RWPE2 (cell line): Measurements from ENCODE around the gene SNX6.

Source experiments
- ATAC-seq: fragments of 200-7000 bp; cut with Tn5 transposase; 3 replicates; pipeline ENCODE4 v1.9.1; 2021; ENCODE audit warnings: low read depth
- DNase-seq: peaks from one replicate; pipeline ENCODE4 v3.0.0-alpha.2; 2020; ENCODE audit warnings: low spot score
- H3K27ac ChIP-seq: fragments of 450-650 bp; 2 replicates; pipeline ENCODE4 v1.5.1; 2017; ENCODE audit warnings: mild to moderate bottlenecking; ENCODE audit not compliant: poor library complexity, severe bottlenecking
- H3K27me3 ChIP-seq: fragments of 250-450 bp; sonication (Bioruptor Pico); 2 replicates; pipeline ENCODE4 v1.5.1; 2021; ENCODE audit warnings: mild to moderate bottlenecking, moderate library complexity; ENCODE audit not compliant: insufficient read depth, poor library complexity, severe bottlenecking
- H3K36me3 ChIP-seq: fragments of 250-450 bp; sonication (Bioruptor Pico); 2 replicates; pipeline ENCODE4 v1.5.1; 2020; ENCODE audit warnings: low read depth, mild to moderate bottlenecking, moderate library complexity
- H3K4me1 ChIP-seq: fragments of 250-450 bp; sonication (Bioruptor Pico); 2 replicates; pipeline ENCODE4 v1.5.1; 2021; ENCODE audit warnings: mild to moderate bottlenecking, moderate library complexity; ENCODE audit not compliant: insufficient read depth, poor library complexity, severe bottlenecking
- H3K4me3 ChIP-seq: fragments of 250-450 bp; sonication (Bioruptor Pico); 2 replicates; pipeline ENCODE4 v1.5.1; 2021; ENCODE audit warnings: mild to moderate bottlenecking, moderate library complexity; ENCODE audit not compliant: severe bottlenecking
- H3K9me3 ChIP-seq: fragments of 250-450 bp; sonication (Bioruptor Pico); 2 replicates; pipeline ENCODE4 v1.5.1; 2021; ENCODE audit warnings: mild to moderate bottlenecking, moderate library complexity; ENCODE audit not compliant: severe bottlenecking
- TF ChIP-seq, protein P1 (sequence below): fragments of 450-650 bp; IDR thresholded peaks from one replicate; pipeline ENCODE4 v1.5.1; 2017; ENCODE audit warnings: mild to moderate bottlenecking, moderate library complexity; ENCODE audit not compliant: poor library complexity, severe bottlenecking

Gene SNX6

DNA sequence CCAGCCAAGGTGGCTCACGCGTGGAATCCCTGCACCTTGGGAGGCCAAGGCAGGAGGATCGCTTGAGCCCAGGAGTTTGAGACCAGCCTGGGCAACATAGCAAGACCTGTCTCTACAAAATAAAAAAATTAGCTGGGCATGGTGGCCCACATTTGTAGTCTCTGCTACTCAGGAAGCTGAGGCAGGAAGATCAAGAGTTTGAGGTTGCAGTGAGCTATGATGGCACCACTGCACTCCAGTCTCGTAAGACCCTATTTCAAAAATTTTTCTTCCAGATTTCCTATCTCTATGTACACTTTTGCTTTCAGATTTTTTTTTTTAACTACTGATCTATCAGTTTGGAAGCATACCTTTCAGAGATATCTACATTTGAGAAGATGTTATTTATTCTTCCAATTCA, 15.3 kb downstream of the SNX6 start:
- ATAC-seq (no peak), DNase-seq (no peak)
- Histone ChIP-seq H3K4me3 (no peak overlapping the region), H3K9me3 (no peaks in the 10 kb centered on the region), H3K4me1 (no peaks in the 10 kb centered on the region), H3K27me3 (no peaks in the 10 kb centered on the region), H3K36me3 (peaks cover 81% of the 10 kb centered on the region), H3K27ac (no peak overlapping the region)
- TF ChIP-seq, protein P1, sequence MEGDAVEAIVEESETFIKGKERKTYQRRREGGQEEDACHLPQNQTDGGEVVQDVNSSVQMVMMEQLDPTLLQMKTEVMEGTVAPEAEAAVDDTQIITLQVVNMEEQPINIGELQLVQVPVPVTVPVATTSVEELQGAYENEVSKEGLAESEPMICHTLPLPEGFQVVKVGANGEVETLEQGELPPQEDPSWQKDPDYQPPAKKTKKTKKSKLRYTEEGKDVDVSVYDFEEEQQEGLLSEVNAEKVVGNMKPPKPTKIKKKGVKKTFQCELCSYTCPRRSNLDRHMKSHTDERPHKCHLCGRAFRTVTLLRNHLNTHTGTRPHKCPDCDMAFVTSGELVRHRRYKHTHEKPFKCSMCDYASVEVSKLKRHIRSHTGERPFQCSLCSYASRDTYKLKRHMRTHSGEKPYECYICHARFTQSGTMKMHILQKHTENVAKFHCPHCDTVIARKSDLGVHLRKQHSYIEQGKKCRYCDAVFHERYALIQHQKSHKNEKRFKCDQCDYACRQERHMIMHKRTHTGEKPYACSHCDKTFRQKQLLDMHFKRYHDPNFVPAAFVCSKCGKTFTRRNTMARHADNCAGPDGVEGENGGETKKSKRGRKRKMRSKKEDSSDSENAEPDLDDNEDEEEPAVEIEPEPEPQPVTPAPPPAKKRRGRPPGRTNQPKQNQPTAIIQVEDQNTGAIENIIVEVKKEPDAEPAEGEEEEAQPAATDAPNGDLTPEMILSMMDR: no peak

DNA sequence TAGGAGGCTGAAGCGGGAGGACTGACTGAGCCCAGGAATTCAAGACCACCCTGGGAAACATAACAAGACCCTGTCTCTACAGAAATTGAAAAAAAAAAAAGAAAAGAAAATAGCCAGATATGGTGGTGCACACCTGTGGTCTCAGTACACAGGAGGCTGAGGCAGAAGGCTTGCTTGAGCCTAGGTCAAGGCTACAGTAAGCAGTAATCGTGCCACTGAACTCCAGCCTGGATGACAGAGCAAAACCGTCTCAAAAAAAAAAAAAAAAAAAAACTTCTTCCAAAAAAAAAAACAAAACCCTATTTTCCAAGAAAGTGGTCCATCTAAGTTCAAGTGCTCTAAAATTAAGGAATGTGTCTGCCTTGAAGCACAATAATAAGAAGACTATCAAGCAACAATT, 19.8 kb downstream of the SNX6 start:
- H3K9me3 ChIP-seq: no peaks in the 10 kb centered on the region
- no peak overlapping the region for H3K27ac ChIP-seq
- H3K36me3 ChIP-seq: peaks cover 85% of the 10 kb centered on the region
- H3K4me1 ChIP-seq: no peaks in the 10 kb centered on the region
- DNase-seq (no peak), ATAC-seq (no peak)
- TF ChIP-seq, protein P1: no peak
- H3K4me3 ChIP-seq: no peak overlapping the region
- H3K27me3 ChIP-seq: no peaks in the 10 kb centered on the region

DNA sequence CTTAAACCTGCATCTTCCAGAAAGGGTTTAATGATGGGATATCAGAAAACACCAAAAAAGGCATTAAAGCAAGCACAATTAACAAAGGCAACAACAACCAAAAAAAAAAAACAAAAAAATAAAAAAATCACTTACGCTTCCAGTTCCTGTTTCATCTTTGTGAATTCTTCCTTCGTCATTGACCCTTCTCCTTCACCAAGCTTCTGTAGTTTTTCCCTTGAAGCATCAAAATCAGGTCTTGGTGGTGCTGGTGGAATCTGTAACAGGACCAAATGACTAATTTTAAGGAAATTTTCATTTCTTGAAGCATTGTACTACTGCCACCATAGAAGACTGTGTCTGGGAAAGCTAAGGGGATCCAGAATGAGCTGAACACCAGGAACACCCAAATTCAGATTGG, 24.5 kb downstream of the SNX6 start:
- H3K4me1 ChIP-seq: no peaks in the 10 kb centered on the region
- ATAC-seq: no peak
- TF ChIP-seq, protein P1: no peak
- no peaks in the 10 kb centered on the region for H3K27me3 ChIP-seq
- no peak for DNase-seq
- no peak overlapping the region for H3K27ac ChIP-seq
- H3K9me3 ChIP-seq: no peaks in the 10 kb centered on the region
- peaks cover 95% of the 10 kb centered on the region for H3K36me3 ChIP-seq
- no peak overlapping the region for H3K4me3 ChIP-seq

DNA sequence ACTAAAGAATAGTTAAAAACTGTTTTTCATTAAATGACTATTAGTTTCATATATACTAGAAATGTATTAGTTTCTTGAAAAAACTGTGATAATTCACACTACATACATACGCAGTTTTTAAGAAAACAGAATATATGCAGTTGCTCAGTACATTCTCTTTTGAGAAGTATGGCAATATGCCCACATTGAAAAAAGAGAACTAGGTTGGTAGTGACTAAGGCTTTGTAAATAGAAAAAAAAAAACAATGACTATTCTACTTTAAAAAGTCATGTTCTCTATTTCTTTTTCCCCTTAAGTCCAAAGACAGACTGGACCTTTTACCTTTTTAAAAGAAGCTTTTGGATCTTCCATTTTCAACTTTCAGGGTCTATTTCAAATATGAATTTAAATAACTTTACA, 25.0 kb downstream of the SNX6 start:
- TF ChIP-seq, protein P1: no peak
- no peak overlapping the region for H3K4me3 ChIP-seq
- no peaks in the 10 kb centered on the region for H3K9me3 ChIP-seq
- H3K27ac ChIP-seq: no peak overlapping the region
- ATAC-seq (0 out of 3 replicates have a peak, but pooled peaks have one; percentile 23), DNase-seq (no peak)
- H3K4me1 ChIP-seq: no peaks in the 10 kb centered on the region
- peaks cover 98% of the 10 kb centered on the region for H3K36me3 ChIP-seq
- no peaks in the 10 kb centered on the region for H3K27me3 ChIP-seq

DNA sequence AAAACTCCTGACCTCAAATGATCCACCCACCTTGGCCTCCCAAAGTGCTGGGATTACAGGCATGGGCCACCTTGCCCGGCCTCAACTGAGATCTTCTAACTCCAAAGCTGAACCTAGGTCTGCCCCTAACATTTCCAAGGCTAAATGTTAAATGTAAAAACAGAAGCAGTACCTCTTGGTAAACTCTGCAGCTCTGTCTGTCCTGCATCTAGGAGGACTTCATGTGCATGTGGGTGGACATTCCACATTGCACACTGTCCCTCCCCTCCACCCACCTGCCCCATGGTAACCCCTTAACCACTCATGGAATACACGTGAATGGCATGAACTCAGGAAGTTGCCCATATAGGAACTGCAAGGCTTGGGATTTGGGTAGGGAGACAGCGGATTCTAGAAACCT, 33.1 kb downstream of the SNX6 start:
- no peaks in the 10 kb centered on the region for H3K9me3 ChIP-seq
- DNase-seq (no peak), ATAC-seq (no peak)
- H3K27me3 ChIP-seq: no peaks in the 10 kb centered on the region
- H3K4me3 ChIP-seq: no peak overlapping the region
- H3K27ac ChIP-seq: no peak overlapping the region
- peaks cover 99% of the 10 kb centered on the region for H3K36me3 ChIP-seq
- no peaks in the 10 kb centered on the region for H3K4me1 ChIP-seq
- TF ChIP-seq, protein P1: no peak
